Measurements from ENCODE around the gene ITIH5. TPM values are rescaled to one million over a fixed set of nuclear protein-coding genes. Genes with fewer than 3 reads are reported as not detected.

ITIH5 gene
- total and polyA plus RNA-seq, 2 of the 8 experiments (the other 6 are each of a cell fraction or from before 2014, with no cell fraction given), result 5.8 to 7.6 TPM

DNA sequence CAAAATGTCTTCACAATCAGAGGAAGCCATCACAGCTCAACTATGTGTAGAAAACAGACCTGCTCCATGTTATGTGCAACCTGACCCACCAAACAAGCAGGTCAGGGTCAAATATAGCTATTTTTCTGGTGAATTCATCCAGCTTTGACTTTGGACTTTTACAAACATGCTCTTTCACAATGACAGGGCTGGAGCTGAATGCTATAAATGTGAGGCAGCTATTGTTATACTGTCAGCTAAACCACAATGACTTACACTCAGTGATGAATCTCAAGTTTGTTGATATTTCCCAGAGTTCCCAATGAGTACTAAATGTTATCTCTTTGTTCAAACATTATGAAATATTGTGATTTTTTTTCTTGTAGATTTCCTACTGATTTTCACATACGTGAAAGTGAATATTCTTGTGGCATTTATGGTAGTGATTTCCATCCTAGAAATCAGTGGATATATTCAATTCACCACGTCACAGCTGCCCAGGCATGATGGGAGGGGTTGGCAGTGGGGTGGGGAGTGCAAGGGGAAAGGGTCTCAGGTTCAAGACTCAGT is 33.9 kb upstream of the ITIH5 start:
- Histone ChIP-seq H2BK120ac (replicated peaks; ENCODE audit: low read depth, low read length) (no peak overlapping the region), H3K36me3 (ENCODE audit: control insufficient read depth in 2 of 4, insufficient read depth in 4 of 4, low read length in 3 of 4) (no peaks in the 10 kb centered on the region), H2BK5ac (ENCODE audit: low read depth, low read length) (no peak overlapping the region), H3K9ac (replicated peaks in 1 of 4; ENCODE audit: extremely low read depth in 1 of 4, low read depth in 3 of 4, low read length in 3 of 4) (no peak overlapping the region), H3K4ac (replicated peaks; ENCODE audit: insufficient read length, low read depth, low read length) (no peak overlapping the region), H2BK15ac (ENCODE audit: low read length) (no peak overlapping the region), H3K23me2 (ENCODE audit: low read depth, low read length) (no peaks in the 10 kb centered on the region; the same call in 1 of the 2 replicates), H3K27ac (ENCODE audit: low read depth, low read length) (no peak overlapping the region), H4K91ac (replicated peaks; ENCODE audit: insufficient read length, low read length) (no peak overlapping the region), H3K23ac (ENCODE audit: insufficient read length) (no peak overlapping the region), H3K4me2 (ENCODE audit: insufficient read depth in 1 of 2, low read depth in 2 of 2, low read length in 2 of 2) (no peak overlapping the region), H4K5ac (ENCODE audit: insufficient read length, low read depth, low read length) (no peak overlapping the region), H3K79me2 (ENCODE audit: control insufficient read depth in 1 of 2, insufficient read depth in 2 of 2, low read length in 2 of 2) (no peaks in the 10 kb centered on the region), H2AFZ (ENCODE audit: low read length) (no peak overlapping the region), H4K8ac (ENCODE audit: extremely low read depth, insufficient read depth, low read length) (no peak overlapping the region), H2AK5ac (ENCODE audit: low read depth, low read length) (no peak overlapping the region), H2BK20ac (ENCODE audit: low read length) (no peak overlapping the region), H3K79me1 (ENCODE audit: low read depth, low read length) (no peaks in the 10 kb centered on the region), H3K4me1 (replicated peaks in 1 of 4; ENCODE audit: control insufficient read depth in 3 of 4, insufficient read depth in 4 of 4, low read length in 3 of 4) (no peaks in the 10 kb centered on the region), H3K27me3 (replicated peaks in 1 of 4; ENCODE audit: control insufficient read depth in 3 of 4, extremely low read depth in 1 of 4, insufficient read depth in 3 of 4, low read length in 3 of 4) (no peaks in the 10 kb centered on the region), H4K20me1 (replicated peaks in 1 of 2; ENCODE audit: control insufficient read depth in 1 of 2, insufficient read depth in 2 of 2, low read length in 2 of 2) (no peaks in the 10 kb centered on the region), H3K4me3 (ENCODE audit: extremely low read depth in 1 of 4, insufficient read depth in 2 of 4, low read depth in 3 of 4, low read length in 4 of 4) (no peak overlapping the region), H3K14ac (ENCODE audit: insufficient read length) (no peak overlapping the region), H2BK12ac (ENCODE audit: low read depth, low read length) (no peak overlapping the region), H3K56ac (replicated peaks; ENCODE audit: insufficient read length, low read depth, low read length) (no peak overlapping the region), H3K9me3 (ENCODE audit: insufficient read depth in 2 of 2, low read depth in 1 of 2, low read length in 1 of 2) (no peaks in the 10 kb centered on the region), H3K18ac (ENCODE audit: extremely low read depth, low read length) (no peak overlapping the region)
- DNase-seq (ENCODE audit: low read depth in 1 of 2, low spot score in 2 of 2) (no peak), FAIRE-seq (no peak)
- TF ChIP-seq JUN (IDR thresholded peaks at IDR 0.05; ENCODE audit: low read depth, low read length) (no peak), EP300 (IDR thresholded peaks at IDR 0.05; ENCODE audit: borderline replicate concordance in 1 of 2, low read depth in 2 of 2, low read length in 2 of 2) (no peak)
- TF ChIP-seq, protein P1, sequence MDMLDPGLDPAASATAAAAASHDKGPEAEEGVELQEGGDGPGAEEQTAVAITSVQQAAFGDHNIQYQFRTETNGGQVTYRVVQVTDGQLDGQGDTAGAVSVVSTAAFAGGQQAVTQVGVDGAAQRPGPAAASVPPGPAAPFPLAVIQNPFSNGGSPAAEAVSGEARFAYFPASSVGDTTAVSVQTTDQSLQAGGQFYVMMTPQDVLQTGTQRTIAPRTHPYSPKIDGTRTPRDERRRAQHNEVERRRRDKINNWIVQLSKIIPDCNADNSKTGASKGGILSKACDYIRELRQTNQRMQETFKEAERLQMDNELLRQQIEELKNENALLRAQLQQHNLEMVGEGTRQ (IDR thresholded peaks at IDR 0.05; ENCODE audit: low read length), result no peak
- ChIA-PET CTCF (ENCODE audit: partially characterized antibody) (interaction anchor here (0.6 to 3.7 kb wide), 3 partner anchors 12 to 1031 kb away, joined by 3 to 24 read pairs (median 4); no protein-coding TSS in a partner anchor), POLR2A (ENCODE audit: partially characterized antibody) (no interaction called here)
- 67% methylated on average over 2 of the region's 2 CpGs; no CpG with 5 or more reads in 1 of the 2 experiments for WGBS, 2 experiments (ENCODE audit: extremely low coverage in 1 of 2, insufficient coverage in 1 of 2, insufficient read length in 1 of 2, insufficient replicate concordance in 2 of 2, low coverage in 1 of 2, low lambda C conversion rate in 2 of 2, missing lambda C conversion rate in 1 of 2)

All from H1 (cell line).